Measurements from ENCODE around the gene DBNL. TPM values are rescaled to one million over a fixed set of nuclear protein-coding genes. Genes with fewer than 3 reads are reported as not detected.

DBNL gene
- total RNA-seq, 1 donor from 2014 or later, result 95.5 TPM

- no peak overlapping the region for H3K27ac Mint-ChIP-seq (ENCODE audit: unreplicated experiment)
- H3K4me3 Mint-ChIP-seq (ENCODE audit: unreplicated experiment), result no peak overlapping the region
- no peaks in the 10 kb centered on the region for H3K4me1 Mint-ChIP-seq (ENCODE audit: low read depth)
- H3K9me3 Mint-ChIP-seq (ENCODE audit: low read depth), result no peaks in the 10 kb centered on the region
- H3K27me3 Mint-ChIP-seq (ENCODE audit: low read depth), result no peaks in the 10 kb centered on the region
- H3K36me3 Mint-ChIP-seq (ENCODE audit: low read depth), result peaks cover 55% of the 10 kb centered on the region
- peak; percentile 73 for DNase-seq (ENCODE audit: low spot score)
- no peak for TF ChIP-seq CTCF (IDR thresholded peaks at IDR 0.05)
Measured at GRCh38 chr7:44057181-44057848, 12.8 kb downstream of the DBNL start.

GRCh38 chr7:44057849-44058758 is 13.6 kb downstream of the DBNL start:
- H3K27ac Mint-ChIP-seq (ENCODE audit: unreplicated experiment), result no peak overlapping the region
- H3K27me3 Mint-ChIP-seq (ENCODE audit: low read depth), result no peaks in the 10 kb centered on the region
- H3K9me3 Mint-ChIP-seq (ENCODE audit: low read depth), result no peaks in the 10 kb centered on the region
- H3K4me1 Mint-ChIP-seq (ENCODE audit: low read depth), result no peaks in the 10 kb centered on the region
- TF ChIP-seq CTCF (IDR thresholded peaks at IDR 0.05), result no peak
- peak; percentile 86 for DNase-seq (ENCODE audit: low spot score)
- no peak overlapping the region for H3K4me3 Mint-ChIP-seq (ENCODE audit: unreplicated experiment)
- peaks cover 50% of the 10 kb centered on the region for H3K36me3 Mint-ChIP-seq (ENCODE audit: low read depth)

- Mint-ChIP-seq H3K9me3 (ENCODE audit: low read depth) (no peaks in the 10 kb centered on the region), H3K4me3 (ENCODE audit: unreplicated experiment) (no peak overlapping the region), H3K4me1 (ENCODE audit: low read depth) (peaks cover 2% of the 10 kb centered on the region), H3K27me3 (ENCODE audit: low read depth) (no peaks in the 10 kb centered on the region), H3K27ac (ENCODE audit: unreplicated experiment) (no peak overlapping the region), H3K36me3 (ENCODE audit: low read depth) (peaks cover 50% of the 10 kb centered on the region)
- TF ChIP-seq CTCF (IDR thresholded peaks at IDR 0.05), result no peak
- DNase-seq (ENCODE audit: low spot score), result peak; percentile 40
Measured at GRCh38 chr7:44058759-44059218, 14.3 kb downstream of the DBNL start.

- DNase-seq (ENCODE audit: low spot score), result peak; percentile 84
- H3K27ac Mint-ChIP-seq (ENCODE audit: unreplicated experiment), result no peak overlapping the region
Measured at GRCh38 chr7:44059219-44060090, 15.0 kb downstream of the DBNL start.

More at GRCh38 chr7:44059219-44060090, 15.0 kb downstream of the DBNL start:
- no peak for TF ChIP-seq CTCF (IDR thresholded peaks at IDR 0.05)
- peaks cover 50% of the 10 kb centered on the region for H3K36me3 Mint-ChIP-seq (ENCODE audit: low read depth)
- no peaks in the 10 kb centered on the region for H3K27me3 Mint-ChIP-seq (ENCODE audit: low read depth)
- H3K4me1 Mint-ChIP-seq (ENCODE audit: low read depth), result peaks cover 6% of the 10 kb centered on the region
- H3K9me3 Mint-ChIP-seq (ENCODE audit: low read depth), result no peaks in the 10 kb centered on the region
- H3K4me3 Mint-ChIP-seq (ENCODE audit: unreplicated experiment), result no peak overlapping the region

Data from chondrocyte (in vitro differentiated cells).